ENCODE measurements around the gene SAT2. TPM values are rescaled to one million over a fixed set of nuclear protein-coding genes. Genes with fewer than 3 reads are reported as not detected.

SAT2 gene
- total RNA-seq, 2 donors from 2014 or later, result 60.8 to 78.3 TPM

GRCh38 chr17:7580604-7581575 lies 46.7 kb downstream of the SAT2 start:
- DNase-seq (no peak), ATAC-seq (no peak)
- intact Hi-C loops (cut with DNase I, micrococcal nuclease), result no loop called here

- DNase-seq (no peak), ATAC-seq (no peak)
- intact Hi-C loops (cut with DNase I, micrococcal nuclease), result loop anchor here in 1 of 2 donors (10.0 kb wide), 1 partner anchor 225 kb away; the partner anchor contains the start of genes KCTD11 and TMEM95
Measured at GRCh38 chr17:7579834-7580603, 47.6 kb downstream of the SAT2 start.

- DNase-seq (peak; percentile 69 to 86), ATAC-seq (peak; percentile 71)
- intact Hi-C loops (cut with DNase I, micrococcal nuclease), result loop anchor here in 1 of 2 donors (10.0 kb wide), 1 partner anchor 224 kb away; the partner anchor contains the start of genes KCTD11 and TMEM95
Measured at GRCh38 chr17:7579001-7579833, 48.4 kb downstream of the SAT2 start, which contains the start of gene CD68. CD68 (plus strand) TSS chr17:7579638; CDS start chr17:7579678, 40 bp downstream.

GRCh38 chr17:7577327-7578199 lies 50.1 kb downstream of the SAT2 start:
- DNase-seq (no peak), ATAC-seq (no peak)
- intact Hi-C loops (cut with DNase I, micrococcal nuclease), result loop anchor here in 1 of 2 donors (10.0 kb wide), 1 partner anchor 223 kb away; the partner anchor contains the start of genes KCTD11 and TMEM95

GRCh38 chr17:7576432-7576937 lies 51.1 kb downstream of the SAT2 start:
- intact Hi-C loops (cut with DNase I, micrococcal nuclease), result loop anchor here in 1 of 2 donors (10.0 kb wide), 1 partner anchor 222 kb away; the partner anchor contains the start of genes KCTD11 and TMEM95
- no peak for DNase-seq
- ATAC-seq, result no peak

Other genes with a start within 250 kb of the SAT2 start
- gene TNK1, start 246.7 kb downstream of the SAT2 start, total RNA-seq, result 10 to 100 TPM; 22.2 to 24.9 TPM
- 10 to 100 TPM in 1 of 2 donors, 1 to 10 TPM in 1; 8.9 to 10.2 TPM for gene PLSCR3, start 233.3 kb downstream of the SAT2 start, total RNA-seq
- gene TMEM256, start 223.7 kb downstream of the SAT2 start, total RNA-seq, result 10 to 100 TPM; 70.8 to 81.0 TPM
- 1 to 10 TPM; 2.7 to 6.6 TPM for gene NLGN2, start 220.0 kb downstream of the SAT2 start, total RNA-seq
- not detected for gene SPEM1, start 207.5 kb downstream of the SAT2 start, total RNA-seq
- not detected for gene SPEM2, start 202.2 kb downstream of the SAT2 start, total RNA-seq
- not detected for gene SPEM3, start 199.0 kb downstream of the SAT2 start, total RNA-seq
- 10 to 100 TPM; 19.3 to 20.5 TPM for gene TMEM102, start 192.4 kb downstream of the SAT2 start, total RNA-seq
- 1 to 10 TPM; 1.2 to 2.3 TPM for gene FGF11, start 188.3 kb downstream of the SAT2 start, total RNA-seq
- gene CHRNB1, start 182.8 kb downstream of the SAT2 start, total RNA-seq, result 10 to 100 TPM in 1 of 2 donors, 1 to 10 TPM in 1; 9.6 to 10.7 TPM
- gene ZBTB4, start 148.2 kb downstream of the SAT2 start, total RNA-seq, result 10 to 100 TPM; 17.5 to 25.0 TPM
- not detected for gene SLC35G6, start 146.4 kb downstream of the SAT2 start, total RNA-seq
- 10 to 100 TPM; 83.8 to 100.0 TPM for gene POLR2A, start 143.5 kb downstream of the SAT2 start, total RNA-seq
- 10 to 100 TPM in 1 of 2 donors, 1 to 10 TPM in 1; 9.8 to 17.3 TPM for gene TNFSF12, start 78.8 kb downstream of the SAT2 start, total RNA-seq
- 100 to 1,000 TPM in 1 of 2 donors, 10 to 100 TPM in 1; 77.2 to 121 TPM for gene TNFSF13, start 69.1 kb downstream of the SAT2 start, total RNA-seq
- gene SENP3, start 65.9 kb downstream of the SAT2 start, total RNA-seq, result 10 to 100 TPM; 30.9 to 34.1 TPM
- gene CD68, start 48.2 kb downstream of the SAT2 start, total RNA-seq, result 10 to 100 TPM; 35.0 to 74.0 TPM
- 10 to 100 TPM; 79.2 to 89.6 TPM for gene MPDU1, start 44.0 kb downstream of the SAT2 start, total RNA-seq
- gene SOX15, start 37.7 kb downstream of the SAT2 start, total RNA-seq, result under 1 TPM; 0.58 to 0.84 TPM
- gene FXR2, start 12.9 kb downstream of the SAT2 start, total RNA-seq, result 10 to 100 TPM; 24.9 to 29.5 TPM
- gene SHBG, start 2.3 kb upstream of the SAT2 start, total RNA-seq, result not detected
- 1 to 10 TPM in 1 of 2 donors, under 1 TPM in 1; 0.55 to 1.4 TPM for gene ATP1B2, start 23.1 kb upstream of the SAT2 start, total RNA-seq
- 10 to 100 TPM; 47.3 to 60.0 TPM for gene TP53, start 59.7 kb upstream of the SAT2 start, total RNA-seq
- 1 to 10 TPM; 6.4 to 9.7 TPM for gene WRAP53, start 60.7 kb upstream of the SAT2 start, total RNA-seq
- gene EFNB3, start 77.4 kb upstream of the SAT2 start, total RNA-seq, result under 1 TPM; 0.25 to 0.34 TPM
- under 1 TPM; 0.22 to 0.61 TPM for gene DNAH2, start 89.9 kb upstream of the SAT2 start, total RNA-seq
- 10 to 100 TPM; 49.5 to 50.4 TPM for gene KDM6B, start 206.4 kb upstream of the SAT2 start, total RNA-seq
- gene TMEM88, start 227.2 kb upstream of the SAT2 start, total RNA-seq, result 1 to 10 TPM; 3.8 to 6.1 TPM
- 10 to 100 TPM; 49.7 to 83.0 TPM for gene NAA38, start 229.7 kb upstream of the SAT2 start, total RNA-seq
- 1 to 10 TPM; 8.3 to 9.0 TPM for gene CYB5D1, start 230.2 kb upstream of the SAT2 start, total RNA-seq